ENCODE results near the gene TMEM53.

Gene TMEM53

GRCh38 chr1:44674113-44675000 lies at the start of gene TMEM53, which contains the start of gene ARMH1:
Gene TMEM53 (minus strand): TSS chr1:44674481. CDS start chr1:44674391, 90 bp downstream.
Gene ARMH1 (plus strand): TSS chr1:44674714. CDS start chr1:44689698, 14,984 bp downstream.
- TF ChIP-seq, protein P1, sequence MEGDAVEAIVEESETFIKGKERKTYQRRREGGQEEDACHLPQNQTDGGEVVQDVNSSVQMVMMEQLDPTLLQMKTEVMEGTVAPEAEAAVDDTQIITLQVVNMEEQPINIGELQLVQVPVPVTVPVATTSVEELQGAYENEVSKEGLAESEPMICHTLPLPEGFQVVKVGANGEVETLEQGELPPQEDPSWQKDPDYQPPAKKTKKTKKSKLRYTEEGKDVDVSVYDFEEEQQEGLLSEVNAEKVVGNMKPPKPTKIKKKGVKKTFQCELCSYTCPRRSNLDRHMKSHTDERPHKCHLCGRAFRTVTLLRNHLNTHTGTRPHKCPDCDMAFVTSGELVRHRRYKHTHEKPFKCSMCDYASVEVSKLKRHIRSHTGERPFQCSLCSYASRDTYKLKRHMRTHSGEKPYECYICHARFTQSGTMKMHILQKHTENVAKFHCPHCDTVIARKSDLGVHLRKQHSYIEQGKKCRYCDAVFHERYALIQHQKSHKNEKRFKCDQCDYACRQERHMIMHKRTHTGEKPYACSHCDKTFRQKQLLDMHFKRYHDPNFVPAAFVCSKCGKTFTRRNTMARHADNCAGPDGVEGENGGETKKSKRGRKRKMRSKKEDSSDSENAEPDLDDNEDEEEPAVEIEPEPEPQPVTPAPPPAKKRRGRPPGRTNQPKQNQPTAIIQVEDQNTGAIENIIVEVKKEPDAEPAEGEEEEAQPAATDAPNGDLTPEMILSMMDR (conservative IDR thresholded peaks at IDR 0.05) = no peak; the same call in 1 of the 2 replicates
- H3K27ac ChIP-seq = peak within 1 kb of the TSS; percentile 77

DNA sequence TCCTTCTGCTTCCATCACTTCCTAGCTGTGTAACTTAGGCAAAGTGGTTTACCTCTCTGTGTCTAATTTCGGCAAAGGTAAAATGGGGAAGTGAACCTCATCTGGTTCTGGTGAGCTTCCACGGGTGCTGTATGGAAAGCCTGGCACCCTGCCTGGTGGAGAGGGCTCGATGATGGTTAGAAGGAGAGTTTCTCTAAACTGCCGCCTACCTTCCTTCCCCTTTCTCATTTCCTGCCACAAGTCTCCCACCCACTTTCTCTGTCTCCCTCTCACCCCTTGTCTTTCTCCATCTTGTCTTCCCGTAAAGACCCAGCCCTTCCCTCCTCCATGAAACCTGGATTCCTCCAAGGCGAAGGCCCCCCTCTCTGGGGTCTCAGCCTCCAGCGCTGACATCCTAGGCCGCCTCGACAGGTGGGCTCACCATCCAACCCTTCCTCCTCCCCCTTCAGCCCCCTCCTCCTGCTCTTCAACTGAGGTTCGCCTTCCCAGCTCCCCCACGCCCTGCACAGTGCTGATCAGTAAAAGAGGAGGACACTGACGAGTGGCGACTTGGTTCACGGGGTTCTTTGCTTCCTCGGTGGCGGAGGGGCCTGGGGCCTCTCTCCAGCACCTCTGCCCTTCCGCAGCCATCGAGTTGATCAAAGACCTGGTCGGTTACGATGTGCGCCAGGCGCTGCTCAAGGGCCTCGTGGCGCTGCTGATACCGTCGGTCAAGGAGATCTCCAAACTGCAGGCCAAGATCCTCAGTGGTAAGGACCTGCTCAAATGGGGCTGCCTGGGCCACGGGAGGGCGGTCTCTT lies 49.4 kb upstream of the TMEM53 start:
- H3K27ac ChIP-seq = no peak overlapping the region
- TF ChIP-seq, protein P1 (conservative IDR thresholded peaks at IDR 0.05) = no peak

- TF ChIP-seq, protein P1 (conservative IDR thresholded peaks at IDR 0.05) = no peak
- H3K27ac ChIP-seq = no peak overlapping the region
Observed at GRCh38 chr1:44723064-44723463, 48.8 kb upstream of the TMEM53 start.

- TF ChIP-seq, protein P1 (conservative IDR thresholded peaks at IDR 0.05) = no peak
- no peak overlapping the region for H3K27ac ChIP-seq
Observed at GRCh38 chr1:44721485-44722361, 47.4 kb upstream of the TMEM53 start.

DNA sequence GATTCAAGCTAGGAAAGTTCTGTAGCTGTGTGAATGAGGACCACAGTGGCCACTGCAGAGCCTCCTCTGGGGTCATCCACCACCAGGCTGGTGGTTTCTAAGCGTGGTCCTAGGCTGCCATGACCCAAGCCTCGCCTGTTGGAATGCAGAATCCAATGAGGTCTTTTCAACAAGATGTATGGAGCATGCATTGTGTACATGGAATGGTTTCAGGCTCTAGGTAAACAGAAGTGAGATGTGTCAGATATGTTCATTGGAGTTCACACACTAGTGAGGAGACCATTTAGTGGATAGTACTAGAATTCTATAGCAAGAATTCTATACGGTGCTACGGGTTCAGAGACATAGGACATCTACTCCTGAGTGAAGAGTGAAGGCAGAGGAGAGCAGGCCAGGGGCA lies 46.0 kb upstream of the TMEM53 start:
- H3K27ac ChIP-seq = no peak overlapping the region
- TF ChIP-seq, protein P1 (conservative IDR thresholded peaks at IDR 0.05) = no peak

GRCh38 chr1:44719318-44719717 lies 45.0 kb upstream of the TMEM53 start:
- TF ChIP-seq, protein P1 (conservative IDR thresholded peaks at IDR 0.05) = no peak

More at GRCh38 chr1:44719318-44719717, 45.0 kb upstream of the TMEM53 start:
- no peak overlapping the region for H3K27ac ChIP-seq
